ENCODE measurements around the gene ATAD3B.
A peak's percentile ranks its signal among the peaks of the same experiment; 100 is the strongest.
"Not testable (repeated sequence)": the region's sequence is repeated elsewhere in the genome, so short reads cannot be mapped to it uniquely, and the experiment has no call there.

Gene ATAD3B

GRCh38 chr1:1454286-1455056 lies 17.1 kb upstream of the ATAD3B start:
- 0 out of 2 replicates have a peak, but pooled peaks have one; percentile 22 for TF ChIP-seq ZIC2 (tag by site-specific recombination; IDR thresholded peaks at IDR 0.05)
- H3K4me3 ChIP-seq (ENCODE audit: low read depth, low read length); POLR2A ChIA-PET; H3K36me3 ChIP-seq (ENCODE audit: control insufficient read depth in 2 of 2, insufficient read depth in 1 of 2, low read length in 2 of 2); H3K27ac ChIP-seq (ENCODE audit: extremely low read depth, low read depth, low read length); H3K4me1 ChIP-seq (ENCODE audit: control insufficient read depth, insufficient read depth, low read length); H3K9me3 ChIP-seq (ENCODE audit: control insufficient read depth, insufficient read depth, low read depth, low read length): not testable (repeated sequence)
- CTCF ChIA-PET, result interaction anchor here (1.2 kb wide), 1 partner anchor 13 kb away, joined by 6 read pairs; no protein-coding TSS in a partner anchor

GRCh38 chr1:1455366-1455884 lies 16.1 kb upstream of the ATAD3B start:
- Histone ChIP-seq H3K4me3 (ENCODE audit: low read depth, low read length) (no peak overlapping the region), H3K4me1 (ENCODE audit: control insufficient read depth, insufficient read depth, low read length) (no peaks in the 10 kb centered on the region), H3K36me3 (ENCODE audit: control insufficient read depth in 2 of 2, insufficient read depth in 1 of 2, low read length in 2 of 2) (no peaks in the 10 kb centered on the region), H3K9me3 (ENCODE audit: control insufficient read depth, insufficient read depth, low read depth, low read length) (no peaks in the 10 kb centered on the region), H3K27ac (ENCODE audit: extremely low read depth, low read depth, low read length) (no peak overlapping the region)
- no peak for TF ChIP-seq ZNF560 (tag by site-specific recombination; IDR thresholded peaks at IDR 0.05; ENCODE audit: borderline replicate concordance)
- no peak for TF ChIP-seq ZNF423 (tag by site-specific recombination; IDR thresholded peaks at IDR 0.05)
- no peak for TF ChIP-seq ZNF114 (tag by site-specific recombination; IDR thresholded peaks at IDR 0.05)
- no peak for TF ChIP-seq ZNF133 (tag by site-specific recombination; IDR thresholded peaks at IDR 0.05)
- no peak for TF ChIP-seq ZNF624 (tag by site-specific recombination; IDR thresholded peaks at IDR 0.05)
- TF ChIP-seq ZNF146 (tag by site-specific recombination; IDR thresholded peaks at IDR 0.05), result no peak
- no peak for TF ChIP-seq ZNF239 (tag by site-specific recombination; IDR thresholded peaks at IDR 0.05)
- TF ChIP-seq ZNF600 (tag by site-specific recombination; IDR thresholded peaks at IDR 0.05), result no peak
- TF ChIP-seq PRDM2 (tag by site-specific recombination; IDR thresholded peaks at IDR 0.05; ENCODE audit: borderline replicate concordance), result no peak
- no peak for TF ChIP-seq ZNF692 (tag by site-specific recombination; IDR thresholded peaks at IDR 0.05)
- no peak for TF ChIP-seq ELK4 (IDR thresholded peaks at IDR 0.05; ENCODE audit: borderline replicate concordance, low read depth, low read length)
- TF ChIP-seq TSHZ1 (tag by site-specific recombination; IDR thresholded peaks at IDR 0.05; ENCODE audit: borderline replicate concordance), result no peak
- no peak for TF ChIP-seq HOXC10 (CRISPR knock-in tag; IDR thresholded peaks at IDR 0.05)
- no peak for TF ChIP-seq ZNF621 (tag by site-specific recombination; IDR thresholded peaks at IDR 0.05)
- CTCF ChIA-PET, result interaction anchor here (1.2 kb wide), 1 partner anchor 14 kb away, joined by 6 read pairs; no protein-coding TSS in a partner anchor
- POLR2A ChIA-PET, result interaction anchor here (0.7 kb wide), 1 partner anchor 68 kb away, joined by 4 read pairs; no protein-coding TSS in a partner anchor

GRCh38 chr1:1455934-1456333 lies 15.6 kb upstream of the ATAD3B start:
- H3K9me3 ChIP-seq (ENCODE audit: control insufficient read depth, insufficient read depth, low read depth, low read length); CTCF ChIA-PET; H3K36me3 ChIP-seq (ENCODE audit: control insufficient read depth in 2 of 2, insufficient read depth in 1 of 2, low read length in 2 of 2); H3K4me3 ChIP-seq (ENCODE audit: low read depth, low read length); H3K4me1 ChIP-seq (ENCODE audit: control insufficient read depth, insufficient read depth, low read length); POLR2A ChIA-PET; H3K27ac ChIP-seq (ENCODE audit: extremely low read depth, low read depth, low read length): not testable (repeated sequence)

Data from HEK293 (cell line).